G401 (cell line): ENCODE measurements around the gene PLAGL1. TPM values are rescaled to one million over a fixed set of nuclear protein-coding genes. Genes with fewer than 3 reads are reported as not detected.
A peak's percentile ranks its signal among the peaks of the same experiment; 100 is the strongest.
"Not testable (repeated sequence)": the region's sequence is repeated elsewhere in the genome, so short reads cannot be mapped to it uniquely, and the experiment has no call there.

Source experiments
- DNase-seq: peaks from one replicate; pipeline ENCODE4 v3.0.0-alpha.2; 2015; ENCODE audit warnings: low spot score
- in situ Hi-C: cut with HindIII; loops from 2 replicates; pipeline ENCODE4 v1.10.0; 2016; ENCODE audit warnings: low sequenced_read_pairs, mixed read lengths
- total RNA-seq: library from RNA; depleted of rRNA; stranded (reverse); fragments of >200 nt; shearing (Covaris generic); gene quantifications from 2 replicates; pipeline ENCODE4 v1.2.3, GENCODE V29; 2014

The PLAGL1 gene
- total RNA-seq, 1 experiment from 2014 or later, result 9.9 TPM

GRCh38 chr6:144017166-144018094 lies 9.4 kb upstream of the PLAGL1 start:
- DNase-seq, result no peak
- in situ Hi-C loops, result no loop called here

- DNase-seq, result peak; percentile 75
- in situ Hi-C loops, result no loop called here
Measured at GRCh38 chr6:144013486-144013909, 5.4 kb upstream of the PLAGL1 start.

GRCh38 chr6:144012534-144012933 lies 4.5 kb upstream of the PLAGL1 start:
- in situ Hi-C loops, result no loop called here

GRCh38 chr6:144009628-144010027 lies 1.6 kb upstream of the PLAGL1 start:
- in situ Hi-C loops, DNase-seq: not testable (repeated sequence)

More at GRCh38 chr6:144012534-144012933, 4.5 kb upstream of the PLAGL1 start:
- no peak for DNase-seq

- no peak for DNase-seq
- in situ Hi-C loops, result no loop called here
Measured at GRCh38 chr6:144008846-144009245, 787 bp upstream of the PLAGL1 start.

- in situ Hi-C loops, result no loop called here
- DNase-seq, result peak; percentile 11
Measured at GRCh38 chr6:144007478-144008119, 460 bp downstream of the PLAGL1 start.

- in situ Hi-C loops, result no loop called here
- peak; percentile 14 for DNase-seq
Measured at GRCh38 chr6:144006736-144007477, 1.2 kb downstream of the PLAGL1 start.

GRCh38 chr6:143999406-143999805 lies 8.7 kb downstream of the PLAGL1 start:
- in situ Hi-C loops, result no loop called here
- no peak for DNase-seq

- in situ Hi-C loops, result no loop called here
- no peak for DNase-seq
Measured at GRCh38 chr6:143998686-143999085, 9.4 kb downstream of the PLAGL1 start.

- no peak for DNase-seq
- in situ Hi-C loops, result no loop called here
Measured at GRCh38 chr6:143993965-143994646, 14.0 kb downstream of the PLAGL1 start.

GRCh38 chr6:143992285-143992684 lies 15.8 kb downstream of the PLAGL1 start:
- no peak for DNase-seq
- in situ Hi-C loops, result no loop called here

- in situ Hi-C loops, result no loop called here
- DNase-seq, result no peak
Measured at GRCh38 chr6:143986463-143987065, 21.5 kb downstream of the PLAGL1 start.

GRCh38 chr6:143984666-143985065 lies 23.4 kb downstream of the PLAGL1 start:
- in situ Hi-C loops, result no loop called here
- DNase-seq, result no peak

GRCh38 chr6:143982968-143983367 lies 25.1 kb downstream of the PLAGL1 start:
- in situ Hi-C loops, result no loop called here
- no peak for DNase-seq

- in situ Hi-C loops, result no loop called here
- DNase-seq, result no peak
Measured at GRCh38 chr6:143980921-143981320, 27.1 kb downstream of the PLAGL1 start.

GRCh38 chr6:143976806-143977349 lies 31.2 kb downstream of the PLAGL1 start:
- DNase-seq, result no peak
- in situ Hi-C loops, result no loop called here

GRCh38 chr6:143974089-143974488 lies 34.0 kb downstream of the PLAGL1 start:
- in situ Hi-C loops, result no loop called here
- no peak for DNase-seq

- DNase-seq, result no peak
- in situ Hi-C loops, result no loop called here
Measured at GRCh38 chr6:143973097-143973966, 34.7 kb downstream of the PLAGL1 start.
